Fibroblast of lung (primary cell): Measurements from ENCODE around the gene DENND1A.

Experiments used
- CTCF ChIP-seq, 2 donors: IDR thresholded peaks in 1 of 2; conservative IDR thresholded peaks in 1 of 2; 1 replicate in 1 of 2; 2 replicates in 1 of 2; pipeline ENCODE4 v1.5.1; 2011 to 2012; ENCODE audit warnings: low read length in 2 of 2, control low read depth in 1 of 2, inconsistent platforms in 1 of 2, low read depth in 1 of 2, mild to moderate bottlenecking in 1 of 2
- EZH2 ChIP-seq: IDR thresholded peaks from 2 replicates; pipeline ENCODE4 v1.5.1; 2012; ENCODE audit warnings: low read length, control low read depth, mild to moderate bottlenecking; ENCODE audit errors: missing control alignments

- TF ChIP-seq CTCF (conservative IDR thresholded peaks at IDR 0.05 in 1 of 2, IDR thresholded peaks at IDR 0.05 in 1 of 2; ENCODE audit: low read depth in 1 of 2, low read length in 2 of 2): no peak
- TF ChIP-seq EZH2: no peak
These were observed 538.0 kb downstream of the DENND1A start for GRCh38 chr9:123391946-123392345.
